Measurements from ENCODE around the gene ZNF334. TPM values are rescaled to one million over a fixed set of nuclear protein-coding genes. Genes with fewer than 3 reads are reported as not detected.

Gene ZNF334
- total RNA-seq, 1 experiment from 2014 or later = 18.7 TPM

DNA sequence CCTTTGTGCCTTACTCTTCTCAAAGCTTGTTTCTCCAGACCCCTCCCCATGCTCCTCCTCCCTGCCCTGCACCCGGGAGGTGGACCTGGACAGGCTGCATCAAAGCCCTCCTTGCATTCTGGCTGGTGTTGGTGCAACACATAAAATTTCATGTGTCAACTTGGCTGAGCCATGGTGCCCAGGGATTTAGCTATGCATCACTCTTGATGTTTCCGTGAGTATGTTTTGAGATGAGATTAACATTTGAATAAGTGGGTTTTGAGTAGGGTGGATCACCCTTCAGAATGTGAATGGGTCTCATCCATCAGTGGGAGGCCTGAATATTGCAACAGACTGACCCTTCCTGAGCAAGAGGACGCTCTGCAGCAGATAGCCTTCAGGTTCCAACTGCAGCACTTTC, 41.5 kb upstream of the ZNF334 start:
- Mint-ChIP-seq H3K27me3 (ENCODE audit: low read depth) (no peaks in the 10 kb centered on the region; the same call in 1 of the 2 replicates), H3K36me3 (no peaks in the 10 kb centered on the region), H3K4me3 (no peak overlapping the region), H3K27ac (no peak overlapping the region), H3K4me1 (peaks cover 62% of the 10 kb centered on the region), H3K9me3 (no peaks in the 10 kb centered on the region)
- DNase-seq (ENCODE audit: low spot score) (no peak), ATAC-seq (peak; percentile 10; the same call in 1 of the 2 replicates)
- ChIA-PET POLR2A (no interaction called here), CTCF (interaction anchor here (0.8 to 1.2 kb wide), 6 partner anchors 8 to 94 kb away, joined by 3 to 8 read pairs (median 4); no protein-coding TSS in a partner anchor)
- TF ChIP-seq TP53 (CRISPR knock-in tag; IDR thresholded peaks at IDR 0.05) (0 out of 2 replicates have a peak, but pooled peaks have one; percentile 15), HMGA2 (CRISPR knock-in tag; IDR thresholded peaks at IDR 0.05) (no peak)

DNA sequence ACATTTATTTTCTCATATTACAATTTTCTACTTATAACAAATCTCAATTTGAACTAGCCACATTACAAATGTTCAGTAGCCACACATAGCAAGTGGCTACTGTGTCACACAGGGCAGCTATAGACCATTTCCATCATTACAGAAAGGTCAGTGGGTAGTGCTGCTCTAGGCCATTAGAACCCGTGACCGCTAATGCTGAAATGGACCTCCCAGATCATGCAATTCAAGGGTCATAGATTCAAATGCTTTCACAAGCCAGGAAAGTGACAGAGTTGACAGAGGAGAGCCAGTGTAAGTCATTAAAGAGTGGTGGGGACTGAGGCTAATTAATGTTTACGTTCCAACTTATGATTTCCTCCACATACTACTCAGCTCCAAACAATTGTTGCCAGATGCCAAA, 40.6 kb upstream of the ZNF334 start:
- Mint-ChIP-seq H3K9me3 (no peaks in the 10 kb centered on the region), H3K27ac (no peak overlapping the region), H3K4me1 (peaks cover 58% of the 10 kb centered on the region), H3K27me3 (ENCODE audit: low read depth) (no peaks in the 10 kb centered on the region; the same call in 1 of the 2 replicates), H3K36me3 (no peaks in the 10 kb centered on the region), H3K4me3 (no peak overlapping the region)
- POLR2A ChIA-PET = no interaction called here
- TF ChIP-seq ZNF396 (CRISPR knock-in tag; IDR thresholded peaks at IDR 0.05; ENCODE audit: borderline replicate concordance) = no peak
- TF ChIP-seq, protein P1, sequence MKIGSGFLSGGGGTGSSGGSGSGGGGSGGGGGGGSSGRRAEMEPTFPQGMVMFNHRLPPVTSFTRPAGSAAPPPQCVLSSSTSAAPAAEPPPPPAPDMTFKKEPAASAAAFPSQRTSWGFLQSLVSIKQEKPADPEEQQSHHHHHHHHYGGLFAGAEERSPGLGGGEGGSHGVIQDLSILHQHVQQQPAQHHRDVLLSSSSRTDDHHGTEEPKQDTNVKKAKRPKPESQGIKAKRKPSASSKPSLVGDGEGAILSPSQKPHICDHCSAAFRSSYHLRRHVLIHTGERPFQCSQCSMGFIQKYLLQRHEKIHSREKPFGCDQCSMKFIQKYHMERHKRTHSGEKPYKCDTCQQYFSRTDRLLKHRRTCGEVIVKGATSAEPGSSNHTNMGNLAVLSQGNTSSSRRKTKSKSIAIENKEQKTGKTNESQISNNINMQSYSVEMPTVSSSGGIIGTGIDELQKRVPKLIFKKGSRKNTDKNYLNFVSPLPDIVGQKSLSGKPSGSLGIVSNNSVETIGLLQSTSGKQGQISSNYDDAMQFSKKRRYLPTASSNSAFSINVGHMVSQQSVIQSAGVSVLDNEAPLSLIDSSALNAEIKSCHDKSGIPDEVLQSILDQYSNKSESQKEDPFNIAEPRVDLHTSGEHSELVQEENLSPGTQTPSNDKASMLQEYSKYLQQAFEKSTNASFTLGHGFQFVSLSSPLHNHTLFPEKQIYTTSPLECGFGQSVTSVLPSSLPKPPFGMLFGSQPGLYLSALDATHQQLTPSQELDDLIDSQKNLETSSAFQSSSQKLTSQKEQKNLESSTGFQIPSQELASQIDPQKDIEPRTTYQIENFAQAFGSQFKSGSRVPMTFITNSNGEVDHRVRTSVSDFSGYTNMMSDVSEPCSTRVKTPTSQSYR (CRISPR knock-in tag; IDR thresholded peaks at IDR 0.05) = no peak
- TF ChIP-seq ZNF232 (CRISPR knock-in tag; IDR thresholded peaks at IDR 0.05) = no peak
- no peak for TF ChIP-seq TP53 (CRISPR knock-in tag; IDR thresholded peaks at IDR 0.05)
- TF ChIP-seq, protein P2, sequence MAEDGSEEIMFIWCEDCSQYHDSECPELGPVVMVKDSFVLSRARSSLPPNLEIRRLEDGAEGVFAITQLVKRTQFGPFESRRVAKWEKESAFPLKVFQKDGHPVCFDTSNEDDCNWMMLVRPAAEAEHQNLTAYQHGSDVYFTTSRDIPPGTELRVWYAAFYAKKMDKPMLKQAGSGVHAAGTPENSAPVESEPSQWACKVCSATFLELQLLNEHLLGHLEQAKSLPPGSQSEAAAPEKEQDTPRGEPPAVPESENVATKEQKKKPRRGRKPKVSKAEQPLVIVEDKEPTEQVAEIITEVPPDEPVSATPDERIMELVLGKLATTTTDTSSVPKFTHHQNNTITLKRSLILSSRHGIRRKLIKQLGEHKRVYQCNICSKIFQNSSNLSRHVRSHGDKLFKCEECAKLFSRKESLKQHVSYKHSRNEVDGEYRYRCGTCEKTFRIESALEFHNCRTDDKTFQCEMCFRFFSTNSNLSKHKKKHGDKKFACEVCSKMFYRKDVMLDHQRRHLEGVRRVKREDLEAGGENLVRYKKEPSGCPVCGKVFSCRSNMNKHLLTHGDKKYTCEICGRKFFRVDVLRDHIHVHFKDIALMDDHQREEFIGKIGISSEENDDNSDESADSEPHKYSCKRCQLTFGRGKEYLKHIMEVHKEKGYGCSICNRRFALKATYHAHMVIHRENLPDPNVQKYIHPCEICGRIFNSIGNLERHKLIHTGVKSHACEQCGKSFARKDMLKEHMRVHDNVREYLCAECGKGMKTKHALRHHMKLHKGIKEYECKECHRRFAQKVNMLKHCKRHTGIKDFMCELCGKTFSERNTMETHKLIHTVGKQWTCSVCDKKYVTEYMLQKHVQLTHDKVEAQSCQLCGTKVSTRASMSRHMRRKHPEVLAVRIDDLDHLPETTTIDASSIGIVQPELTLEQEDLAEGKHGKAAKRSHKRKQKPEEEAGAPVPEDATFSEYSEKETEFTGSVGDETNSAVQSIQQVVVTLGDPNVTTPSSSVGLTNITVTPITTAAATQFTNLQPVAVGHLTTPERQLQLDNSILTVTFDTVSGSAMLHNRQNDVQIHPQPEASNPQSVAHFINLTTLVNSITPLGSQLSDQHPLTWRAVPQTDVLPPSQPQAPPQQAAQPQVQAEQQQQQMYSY (CRISPR knock-in tag; IDR thresholded peaks at IDR 0.05) = no peak
- TF ChIP-seq ZNF423 (CRISPR knock-in tag; IDR thresholded peaks at IDR 0.05) = no peak
- no peak for TF ChIP-seq ZNF121 (CRISPR knock-in tag; IDR thresholded peaks at IDR 0.05)
- TF ChIP-seq RORB (CRISPR knock-in tag; IDR thresholded peaks at IDR 0.05) = no peak
- no peak for TF ChIP-seq MXD4 (CRISPR knock-in tag; IDR thresholded peaks at IDR 0.05; ENCODE audit: borderline replicate concordance)
- TF ChIP-seq CBFB (CRISPR knock-in tag; IDR thresholded peaks at IDR 0.05; ENCODE audit: low read depth) = no peak
- TF ChIP-seq, protein P3, sequence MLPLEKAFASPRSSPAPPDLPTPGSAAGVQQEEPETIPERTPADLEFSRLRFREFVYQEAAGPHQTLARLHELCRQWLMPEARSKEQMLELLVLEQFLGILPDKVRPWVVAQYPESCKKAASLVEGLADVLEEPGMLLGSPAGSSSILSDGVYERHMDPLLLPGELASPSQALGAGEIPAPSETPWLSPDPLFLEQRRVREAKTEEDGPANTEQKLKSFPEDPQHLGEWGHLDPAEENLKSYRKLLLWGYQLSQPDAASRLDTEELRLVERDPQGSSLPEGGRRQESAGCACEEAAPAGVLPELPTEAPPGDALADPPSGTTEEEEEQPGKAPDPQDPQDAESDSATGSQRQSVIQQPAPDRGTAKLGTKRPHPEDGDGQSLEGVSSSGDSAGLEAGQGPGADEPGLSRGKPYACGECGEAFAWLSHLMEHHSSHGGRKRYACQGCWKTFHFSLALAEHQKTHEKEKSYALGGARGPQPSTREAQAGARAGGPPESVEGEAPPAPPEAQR (CRISPR knock-in tag; IDR thresholded peaks at IDR 0.05) = no peak
- TF ChIP-seq, protein P4, sequence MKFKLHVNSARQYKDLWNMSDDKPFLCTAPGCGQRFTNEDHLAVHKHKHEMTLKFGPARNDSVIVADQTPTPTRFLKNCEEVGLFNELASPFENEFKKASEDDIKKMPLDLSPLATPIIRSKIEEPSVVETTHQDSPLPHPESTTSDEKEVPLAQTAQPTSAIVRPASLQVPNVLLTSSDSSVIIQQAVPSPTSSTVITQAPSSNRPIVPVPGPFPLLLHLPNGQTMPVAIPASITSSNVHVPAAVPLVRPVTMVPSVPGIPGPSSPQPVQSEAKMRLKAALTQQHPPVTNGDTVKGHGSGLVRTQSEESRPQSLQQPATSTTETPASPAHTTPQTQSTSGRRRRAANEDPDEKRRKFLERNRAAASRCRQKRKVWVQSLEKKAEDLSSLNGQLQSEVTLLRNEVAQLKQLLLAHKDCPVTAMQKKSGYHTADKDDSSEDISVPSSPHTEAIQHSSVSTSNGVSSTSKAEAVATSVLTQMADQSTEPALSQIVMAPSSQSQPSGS (CRISPR knock-in tag; IDR thresholded peaks at IDR 0.05; ENCODE audit: borderline replicate concordance, low read depth) = no peak
- TF ChIP-seq, protein P5, sequence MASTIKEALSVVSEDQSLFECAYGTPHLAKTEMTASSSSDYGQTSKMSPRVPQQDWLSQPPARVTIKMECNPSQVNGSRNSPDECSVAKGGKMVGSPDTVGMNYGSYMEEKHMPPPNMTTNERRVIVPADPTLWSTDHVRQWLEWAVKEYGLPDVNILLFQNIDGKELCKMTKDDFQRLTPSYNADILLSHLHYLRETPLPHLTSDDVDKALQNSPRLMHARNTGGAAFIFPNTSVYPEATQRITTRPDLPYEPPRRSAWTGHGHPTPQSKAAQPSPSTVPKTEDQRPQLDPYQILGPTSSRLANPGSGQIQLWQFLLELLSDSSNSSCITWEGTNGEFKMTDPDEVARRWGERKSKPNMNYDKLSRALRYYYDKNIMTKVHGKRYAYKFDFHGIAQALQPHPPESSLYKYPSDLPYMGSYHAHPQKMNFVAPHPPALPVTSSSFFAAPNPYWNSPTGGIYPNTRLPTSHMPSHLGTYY (CRISPR knock-in tag; IDR thresholded peaks at IDR 0.05) = no peak
- no peak for DNase-seq (ENCODE audit: low spot score)
- no peak for ATAC-seq
- CTCF ChIA-PET = interaction anchor here (0.7 to 3.7 kb wide), 2 partner anchors 9 to 15 kb away, joined by 3 to 38 read pairs; no protein-coding TSS in a partner anchor
